Neuron (in vitro differentiated cells): ENCODE results near the gene CC2D1A.

Experiments
- H2AFZ ChIP-seq: one replicate; pipeline ENCODE4 v1.6.1; 2013; ENCODE audit warnings: low read depth, mild to moderate bottlenecking, inconsistent platforms, low read length, moderate library complexity
- H3K27me3 ChIP-seq: one replicate; pipeline ENCODE4 v1.6.1; 2013; ENCODE audit warnings: low read length; ENCODE audit not compliant: insufficient read depth
- H3K36me3 ChIP-seq: one replicate; pipeline ENCODE4 v1.6.1; 2013; ENCODE audit warnings: low read length; ENCODE audit not compliant: insufficient read depth
- H3K4me1 ChIP-seq: one replicate; pipeline ENCODE4 v1.6.1; 2013; ENCODE audit warnings: low read length; ENCODE audit not compliant: insufficient read depth
- H3K4me3 ChIP-seq: 2 replicates; pipeline ENCODE4 v1.5.1; 2013; ENCODE audit warnings: mild to moderate bottlenecking, low read length, moderate library complexity
- H3K9me3 ChIP-seq: one replicate; pipeline ENCODE4 v1.6.1; 2013; ENCODE audit warnings: low read length

Gene CC2D1A

DNA sequence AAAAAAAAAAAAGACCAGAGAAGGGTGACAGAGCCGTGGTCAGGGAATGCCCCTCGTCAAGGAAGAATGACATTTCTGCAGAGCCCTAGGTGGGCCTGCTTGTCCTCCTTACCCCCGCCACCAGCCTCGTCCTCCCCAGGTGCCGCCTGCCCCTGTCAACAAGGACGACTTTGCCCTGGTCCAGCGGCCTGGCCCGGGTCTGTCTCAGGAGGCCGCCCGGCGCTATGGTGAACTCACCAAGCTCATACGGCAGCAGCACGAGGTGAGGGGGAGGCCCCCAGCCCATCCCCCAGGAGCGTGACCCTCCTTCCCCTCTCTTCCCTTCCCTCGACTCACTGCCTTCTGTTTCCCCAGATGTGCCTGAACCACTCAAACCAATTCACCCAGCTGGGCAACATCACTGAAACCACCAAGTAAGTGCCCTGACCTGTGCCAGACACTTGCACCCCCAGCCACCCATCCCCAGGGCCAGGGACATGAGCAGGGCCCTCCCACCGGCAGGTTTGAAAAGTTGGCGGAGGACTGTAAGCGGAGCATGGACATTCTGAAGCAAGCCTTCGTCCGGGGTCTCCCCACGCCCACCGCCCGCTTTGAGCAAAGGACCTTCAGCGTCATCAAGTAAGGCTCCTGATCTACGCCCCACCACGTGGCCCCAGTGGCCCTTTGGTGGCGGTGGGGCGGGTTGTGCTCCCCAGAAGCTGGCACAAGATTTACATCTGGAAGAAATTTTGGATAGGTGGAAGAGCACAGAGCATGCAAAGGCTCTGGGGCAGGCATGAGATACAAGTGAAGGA lies 17.4 kb downstream of the CC2D1A start:
- H2AFZ ChIP-seq, result no peak overlapping the region
- no peaks in the 10 kb centered on the region for H3K4me1 ChIP-seq
- H3K9me3 ChIP-seq, result peaks cover 7% of the 10 kb centered on the region
- H3K36me3 ChIP-seq, result peaks cover 66% of the 10 kb centered on the region
- no peaks in the 10 kb centered on the region for H3K27me3 ChIP-seq
- no peak overlapping the region for H3K4me3 ChIP-seq

- Histone ChIP-seq H3K27me3 (no peaks in the 10 kb centered on the region), H3K36me3 (peaks cover 52% of the 10 kb centered on the region)
Measured at GRCh38 chr19:13926010-13926409, 20.0 kb downstream of the CC2D1A start.

DNA sequence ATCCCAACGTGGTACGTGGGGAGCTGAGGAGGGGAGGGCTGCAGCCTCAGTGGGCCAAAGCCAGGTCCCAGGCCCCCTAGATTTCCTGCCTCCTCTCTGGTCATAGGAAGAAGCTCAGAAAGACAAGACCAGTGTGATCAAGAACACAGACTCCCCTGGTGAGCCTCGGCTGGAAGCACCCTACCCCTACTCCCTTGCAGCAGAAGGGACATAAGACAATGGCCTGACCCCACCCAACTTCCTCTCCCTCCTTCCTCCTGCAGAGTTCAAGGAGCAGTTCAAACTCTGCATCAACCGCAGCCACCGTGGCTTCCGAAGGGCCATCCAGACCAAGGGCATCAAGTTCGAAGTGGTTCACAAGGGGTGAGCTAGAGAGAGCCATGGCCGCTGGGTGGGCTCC lies 20.7 kb downstream of the CC2D1A start:
- H3K27me3 ChIP-seq, result no peaks in the 10 kb centered on the region
- no peaks in the 10 kb centered on the region for H3K4me1 ChIP-seq
- no peak overlapping the region for H2AFZ ChIP-seq
- H3K4me3 ChIP-seq, result no peak overlapping the region
- H3K36me3 ChIP-seq, result peaks cover 46% of the 10 kb centered on the region
- H3K9me3 ChIP-seq, result no peaks in the 10 kb centered on the region

More at GRCh38 chr19:13926010-13926409, 20.0 kb downstream of the CC2D1A start:
- H3K4me1 ChIP-seq, result no peaks in the 10 kb centered on the region
- no peak overlapping the region for H3K4me3 ChIP-seq
- H3K9me3 ChIP-seq, result peaks cover 2% of the 10 kb centered on the region
- H2AFZ ChIP-seq, result no peak overlapping the region

DNA sequence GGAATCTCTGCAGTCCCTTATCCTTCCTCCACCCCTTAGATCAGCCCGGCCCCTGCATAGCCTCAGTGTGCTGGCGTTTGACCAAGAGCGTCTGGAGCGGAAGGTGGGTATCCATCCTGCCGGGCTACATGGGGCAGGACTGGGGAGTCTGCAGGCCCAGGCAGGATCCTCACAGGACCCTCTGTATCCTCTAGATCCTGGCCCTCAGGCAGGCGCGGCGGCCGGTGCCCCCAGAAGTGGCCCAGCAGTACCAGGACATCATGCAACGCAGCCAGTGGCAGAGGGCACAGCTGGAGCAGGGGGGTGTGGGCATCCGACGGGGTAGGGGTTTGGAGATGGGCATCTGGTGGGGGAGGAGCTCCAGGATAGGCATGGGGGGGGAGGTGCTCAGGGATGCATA lies 23.3 kb downstream of the CC2D1A start:
- H2AFZ ChIP-seq, result no peak overlapping the region
- peaks cover 36% of the 10 kb centered on the region for H3K36me3 ChIP-seq
- H3K27me3 ChIP-seq, result no peaks in the 10 kb centered on the region
- no peak overlapping the region for H3K4me3 ChIP-seq
- no peaks in the 10 kb centered on the region for H3K4me1 ChIP-seq
- H3K9me3 ChIP-seq, result no peaks in the 10 kb centered on the region

GRCh38 chr19:13929956-13930355 lies 24.0 kb downstream of the CC2D1A start:
- Histone ChIP-seq H3K9me3 (no peaks in the 10 kb centered on the region), H3K27me3 (no peaks in the 10 kb centered on the region), H3K4me1 (no peaks in the 10 kb centered on the region), H2AFZ (no peak overlapping the region), H3K4me3 (no peak overlapping the region), H3K36me3 (peaks cover 31% of the 10 kb centered on the region)

DNA sequence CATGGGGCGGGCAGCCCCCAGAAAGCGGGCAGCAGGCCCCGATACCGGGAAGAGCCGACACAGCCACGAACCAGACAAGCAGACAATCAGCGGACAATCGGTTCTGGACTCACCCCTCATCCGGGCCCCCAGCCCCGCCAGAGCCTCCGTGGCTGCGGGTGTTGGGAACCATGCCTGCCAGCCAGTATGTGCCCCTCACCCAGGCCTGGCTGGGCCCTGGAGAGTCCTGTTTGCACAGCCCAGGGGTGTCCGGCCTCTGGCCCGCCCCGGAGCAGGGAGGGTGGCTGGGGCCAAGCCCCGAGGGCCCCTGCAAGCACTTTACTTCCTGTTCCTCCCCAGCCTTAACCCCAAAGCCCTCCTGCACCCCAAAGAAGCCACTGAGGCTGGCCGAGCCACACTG lies 24.4 kb downstream of the CC2D1A start:
- Histone ChIP-seq H3K9me3 (no peaks in the 10 kb centered on the region), H3K4me3 (no peak overlapping the region), H3K4me1 (peaks cover under 1% of the 10 kb centered on the region), H3K36me3 (peaks cover 26% of the 10 kb centered on the region), H2AFZ (no peak overlapping the region), H3K27me3 (no peaks in the 10 kb centered on the region)

DNA sequence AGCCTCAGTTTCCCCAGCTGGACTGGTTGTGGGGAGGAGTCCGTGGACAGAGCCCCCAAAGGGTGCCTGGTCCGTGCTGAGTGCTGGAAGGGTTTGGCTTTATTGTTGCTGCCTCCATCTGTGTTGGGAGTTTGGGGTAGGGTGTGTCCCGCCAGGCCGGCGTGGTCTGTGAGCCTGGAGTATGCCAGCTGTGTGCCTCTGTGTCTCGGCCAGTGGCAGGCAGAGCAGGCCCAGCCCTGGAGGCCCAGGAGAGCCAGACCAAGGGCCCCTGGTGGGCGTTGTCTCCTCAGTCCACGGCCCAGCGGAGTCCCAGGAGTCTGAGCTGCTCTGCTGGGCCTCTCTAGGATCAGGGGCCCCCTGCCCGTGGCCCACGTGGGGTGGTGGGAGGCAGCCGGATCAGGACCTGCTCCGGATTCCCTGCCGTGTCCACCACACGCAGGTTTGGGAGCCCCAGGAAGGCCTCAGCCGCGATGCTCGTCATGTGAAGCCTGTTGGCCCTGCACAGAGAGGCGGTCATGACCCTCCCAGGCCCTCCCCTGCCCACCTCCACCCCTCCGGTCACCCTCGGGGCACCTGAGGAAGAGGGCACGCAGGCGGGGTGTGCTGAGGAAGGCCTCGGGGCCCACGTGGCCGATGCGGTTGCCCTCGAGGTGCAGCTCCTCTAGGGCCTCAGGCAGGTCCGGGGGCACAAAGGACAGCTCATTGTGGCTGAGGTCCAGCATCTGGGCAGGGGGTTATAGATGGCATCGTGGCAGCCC lies 25.6 kb downstream of the CC2D1A start:
- H3K36me3 ChIP-seq, result peaks cover 19% of the 10 kb centered on the region
- no peaks in the 10 kb centered on the region for H3K27me3 ChIP-seq

DNA sequence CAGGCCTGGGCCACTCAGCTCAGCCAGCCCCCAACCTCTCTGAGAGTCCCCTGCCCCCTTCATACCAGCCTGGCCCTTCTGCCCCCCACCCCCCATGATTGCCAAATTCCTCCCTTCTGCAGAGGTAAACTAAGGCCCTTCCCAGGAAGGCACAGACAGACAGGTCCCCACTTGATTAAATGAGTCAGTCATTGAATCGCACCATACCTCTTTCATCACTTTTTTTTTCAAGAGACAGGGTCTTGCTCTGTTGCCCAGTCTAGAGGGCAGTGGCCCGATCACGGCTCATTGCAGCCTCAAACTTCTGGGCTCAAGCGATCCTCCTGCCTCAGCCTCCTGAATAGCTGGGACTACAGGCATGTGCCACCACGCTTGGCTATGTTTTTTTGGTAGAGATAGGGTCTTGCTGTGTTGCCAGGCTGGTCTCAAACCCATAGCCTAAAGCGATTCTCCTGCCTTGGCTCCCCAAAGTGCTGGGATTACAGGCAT lies 26.2 kb downstream of the CC2D1A start:
- Histone ChIP-seq H2AFZ (no peak overlapping the region), H3K4me3 (no peak overlapping the region), H3K4me1 (peaks cover 13% of the 10 kb centered on the region), H3K27me3 (no peaks in the 10 kb centered on the region), H3K36me3 (peaks cover 13% of the 10 kb centered on the region), H3K9me3 (no peaks in the 10 kb centered on the region)

More for the DNA sequence above, 25.6 kb downstream of the CC2D1A start:
- no peaks in the 10 kb centered on the region for H3K9me3 ChIP-seq
- no peak overlapping the region for H3K4me3 ChIP-seq
- no peak overlapping the region for H2AFZ ChIP-seq
- peaks cover 12% of the 10 kb centered on the region for H3K4me1 ChIP-seq

DNA sequence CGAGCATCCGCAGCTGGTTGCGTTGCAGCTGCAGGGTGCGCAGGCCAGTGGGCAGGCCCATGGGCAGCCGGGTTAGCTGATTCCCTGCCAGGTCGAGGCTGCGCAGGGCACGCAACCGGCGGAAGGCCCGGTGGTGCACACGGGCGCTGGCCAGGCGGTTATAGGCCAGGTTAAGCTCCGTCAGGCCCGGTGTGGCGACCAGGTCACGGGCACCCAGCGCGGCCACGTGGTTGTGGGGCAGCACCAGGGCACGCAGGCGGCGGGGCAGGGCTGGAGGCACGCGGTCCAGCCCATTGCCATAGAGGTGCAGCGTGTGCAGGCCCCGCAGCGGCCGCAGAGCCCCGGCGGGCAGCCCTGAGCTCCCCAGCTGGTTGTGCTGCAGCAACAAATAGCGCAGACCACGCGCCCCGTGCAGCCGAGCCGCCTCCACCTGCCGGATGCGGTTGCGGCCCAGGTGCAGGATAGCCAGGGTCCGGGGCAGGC lies 27.0 kb downstream of the CC2D1A start:
- Histone ChIP-seq H3K9me3 (no peaks in the 10 kb centered on the region), H3K36me3 (peaks cover 8% of the 10 kb centered on the region), H3K4me1 (peaks cover 20% of the 10 kb centered on the region), H2AFZ (no peak overlapping the region), H3K27me3 (no peaks in the 10 kb centered on the region), H3K4me3 (no peak overlapping the region)

DNA sequence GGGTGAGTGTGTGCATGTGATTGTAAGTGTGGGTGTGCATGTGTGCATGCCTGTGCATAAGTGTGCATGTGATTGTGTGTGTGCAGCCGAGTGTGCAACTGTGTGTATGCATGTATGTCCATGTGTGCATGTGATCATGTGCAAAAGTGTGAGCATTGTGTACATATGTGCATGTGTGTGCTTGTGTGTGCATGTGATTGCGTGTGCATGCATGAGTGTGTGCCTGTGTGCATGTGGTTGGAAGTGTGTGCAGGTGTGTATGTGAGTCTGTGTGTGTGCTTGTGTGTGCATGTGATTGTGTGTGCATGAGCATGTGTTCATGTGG lies 28.7 kb downstream of the CC2D1A start:
- H3K9me3 ChIP-seq, result no peaks in the 10 kb centered on the region
- no peak overlapping the region for H2AFZ ChIP-seq
- peaks cover 4% of the 10 kb centered on the region for H3K36me3 ChIP-seq
- no peak overlapping the region for H3K4me3 ChIP-seq
- peaks cover 24% of the 10 kb centered on the region for H3K4me1 ChIP-seq
- no peaks in the 10 kb centered on the region for H3K27me3 ChIP-seq

- Histone ChIP-seq H3K9me3 (no peaks in the 10 kb centered on the region), H3K27me3 (no peaks in the 10 kb centered on the region), H3K4me1 (peaks cover 24% of the 10 kb centered on the region), H3K36me3 (no peaks in the 10 kb centered on the region), H2AFZ (no peak overlapping the region), H3K4me3 (no peak overlapping the region)
Measured at GRCh38 chr19:13935765-13936510, 29.9 kb downstream of the CC2D1A start.

DNA sequence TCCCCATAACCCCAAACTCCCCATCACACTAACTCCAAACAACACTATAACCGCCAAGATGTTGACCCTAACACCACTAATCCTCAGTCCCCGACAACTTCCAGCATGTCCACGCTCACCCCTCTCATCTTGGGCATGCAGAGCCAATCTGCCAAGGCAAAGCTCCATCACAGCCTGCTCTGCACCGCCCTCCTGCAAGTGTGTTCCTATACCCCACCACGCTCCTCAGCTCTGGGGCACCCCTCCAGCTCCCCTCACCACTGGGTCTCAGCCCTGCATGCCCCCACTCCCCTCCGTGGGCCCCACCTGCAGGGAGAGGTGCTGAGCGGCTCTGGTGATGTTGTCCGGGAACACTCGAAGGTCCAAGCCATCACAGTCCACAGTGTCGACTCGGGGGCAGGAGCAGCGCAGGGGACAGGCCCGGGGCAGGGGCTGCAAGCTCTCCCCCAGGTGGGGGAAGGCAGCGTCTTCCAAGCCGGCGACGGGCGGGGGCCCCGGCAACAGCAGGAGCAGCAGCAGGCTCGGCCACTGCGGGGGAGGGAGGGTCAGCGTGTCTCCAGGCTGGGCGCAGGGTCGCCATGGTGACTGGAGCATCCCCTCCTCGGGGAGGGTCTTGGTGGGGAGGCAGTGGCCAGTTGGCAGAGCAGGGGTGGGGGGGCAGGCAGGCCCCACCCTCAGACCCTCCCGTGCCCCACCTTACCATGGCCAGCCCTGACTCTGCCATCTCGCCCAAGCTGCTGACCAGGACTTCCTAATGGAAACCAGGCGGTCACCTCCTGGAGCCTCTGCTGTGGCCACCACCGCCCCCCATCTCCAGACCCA lies 31.7 kb downstream of the CC2D1A start:
- Histone ChIP-seq H3K27me3 (no peaks in the 10 kb centered on the region), H2AFZ (peak overlapping the region; percentile 1), H3K4me1 (peaks cover 24% of the 10 kb centered on the region), H3K4me3 (peak overlapping the region; percentile 29), H3K9me3 (no peaks in the 10 kb centered on the region), H3K36me3 (no peaks in the 10 kb centered on the region)
